ENCODE data around the gene RPL18. TPM values are rescaled to one million over a fixed set of nuclear protein-coding genes. Genes with fewer than 3 reads are reported as not detected.

Gene RPL18
- total and polyA plus RNA-seq, 9 of the 15 experiments (the other 6 are each of a cell fraction or from before 2014, with no cell fraction given) = 312 to 2,635 (median 1,653) TPM

DNA sequence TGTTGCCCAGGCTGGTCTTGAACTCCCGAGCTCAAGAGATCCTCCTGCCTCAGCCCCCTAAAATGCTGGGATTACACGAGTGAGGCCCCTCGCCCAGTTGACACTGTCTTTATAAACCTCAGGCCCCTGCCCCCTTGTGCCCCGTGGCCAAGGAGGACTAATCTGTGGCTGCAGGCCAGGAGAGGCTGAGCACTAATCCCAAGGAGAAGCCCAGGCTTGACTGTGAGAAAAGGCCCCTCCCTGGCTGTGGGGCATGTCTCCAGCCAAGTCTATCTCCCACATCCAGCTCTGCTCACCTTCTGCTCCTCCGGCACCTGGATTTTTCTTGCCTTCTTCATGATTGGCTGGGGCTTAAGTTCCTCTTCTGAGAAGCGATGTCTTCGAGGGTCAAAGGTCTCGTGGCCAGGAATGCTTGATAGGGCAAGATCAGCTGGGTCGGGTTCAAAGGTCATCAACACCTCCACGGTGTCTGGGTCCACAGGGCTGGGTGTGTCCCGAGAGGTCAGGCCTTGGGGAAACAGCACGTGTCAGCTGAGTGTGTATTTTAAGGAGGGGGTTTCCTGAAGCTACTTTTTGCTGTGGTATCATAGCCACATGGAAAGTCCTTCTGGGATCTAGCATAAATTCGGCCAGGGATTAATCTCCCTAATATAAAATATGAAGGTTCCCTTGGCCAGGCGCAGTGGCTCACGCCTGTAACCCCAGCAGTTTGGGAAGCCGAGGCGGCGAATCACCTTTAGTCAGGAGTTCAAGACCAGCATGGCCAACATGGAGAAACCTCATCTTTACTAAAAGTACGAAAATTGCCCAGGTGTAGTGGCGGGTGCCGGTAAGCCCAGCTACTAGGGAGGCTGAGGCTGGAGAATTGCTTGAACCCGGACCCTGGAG lies 14.4 kb upstream of the RPL18 start (continued):
- peak in 1 of 2 experiments; percentile 51; a peak in 1 of 4 replicates for TF ChIP-seq ZNF318 (IDR thresholded peaks at IDR 0.05; ENCODE audit: borderline replicate concordance in 1 of 2, low read depth in 1 of 2)
- TF ChIP-seq NR2C2 (CRISPR knock-in tag; IDR thresholded peaks at IDR 0.05) = peak; percentile 97
- TF ChIP-seq NR2C2 (tag; IDR thresholded peaks at IDR 0.05) = peak; percentile 97
- no peak for TF ChIP-seq NCOA2 (IDR thresholded peaks at IDR 0.05; ENCODE audit: partially characterized antibody in 2 of 2)
- TF ChIP-seq ZBTB7A (IDR thresholded peaks at IDR 0.05; ENCODE audit: borderline replicate concordance, control insufficient read depth, low read depth, low read length) = no peak
- 0 out of 2 replicates have a peak, but pooled peaks have one; percentile 20 for TF ChIP-seq TAF7 (tag; IDR thresholded peaks at IDR 0.05)
- TF ChIP-seq DPF2 (IDR thresholded peaks at IDR 0.05) = peak; percentile 17; the same call in 1 of the 2 replicates
- TF ChIP-seq FOSL1 (tag; conservative IDR thresholded peaks at IDR 0.05) = peak; percentile 51; the same call in 1 of the 2 replicates
- TF ChIP-seq, protein P1, sequence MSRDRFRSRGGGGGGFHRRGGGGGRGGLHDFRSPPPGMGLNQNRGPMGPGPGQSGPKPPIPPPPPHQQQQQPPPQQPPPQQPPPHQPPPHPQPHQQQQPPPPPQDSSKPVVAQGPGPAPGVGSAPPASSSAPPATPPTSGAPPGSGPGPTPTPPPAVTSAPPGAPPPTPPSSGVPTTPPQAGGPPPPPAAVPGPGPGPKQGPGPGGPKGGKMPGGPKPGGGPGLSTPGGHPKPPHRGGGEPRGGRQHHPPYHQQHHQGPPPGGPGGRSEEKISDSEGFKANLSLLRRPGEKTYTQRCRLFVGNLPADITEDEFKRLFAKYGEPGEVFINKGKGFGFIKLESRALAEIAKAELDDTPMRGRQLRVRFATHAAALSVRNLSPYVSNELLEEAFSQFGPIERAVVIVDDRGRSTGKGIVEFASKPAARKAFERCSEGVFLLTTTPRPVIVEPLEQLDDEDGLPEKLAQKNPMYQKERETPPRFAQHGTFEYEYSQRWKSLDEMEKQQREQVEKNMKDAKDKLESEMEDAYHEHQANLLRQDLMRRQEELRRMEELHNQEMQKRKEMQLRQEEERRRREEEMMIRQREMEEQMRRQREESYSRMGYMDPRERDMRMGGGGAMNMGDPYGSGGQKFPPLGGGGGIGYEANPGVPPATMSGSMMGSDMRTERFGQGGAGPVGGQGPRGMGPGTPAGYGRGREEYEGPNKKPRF (IDR thresholded peaks at IDR 0.05; ENCODE audit: low read depth, low read length) = no peak
- TF ChIP-seq MTA2 (IDR thresholded peaks at IDR 0.05; ENCODE audit: low read depth) = peak; percentile 31; the same call in 1 of the 2 replicates
- no peak for TF ChIP-seq ETS2 (tag; IDR thresholded peaks at IDR 0.05; ENCODE audit: borderline replicate concordance, poor library complexity, severe bottlenecking)
- 0 out of 6 replicates have a peak, but pooled peaks of 1 of the 3 experiments have one; percentile 8 for TF ChIP-seq CTCF (IDR thresholded peaks at IDR 0.05 in 2 of 3, conservative IDR thresholded peaks at IDR 0.05 in 1 of 3; ENCODE audit: insufficient read depth in 2 of 3, low read depth in 1 of 3, low read length in 3 of 3)

Measured in K562 (cell line).